ENCODE data around the gene GFRA1.

The GFRA1 gene

GRCh38 chr10:116103668-116104067, 169.3 kb downstream of the GFRA1 start:
- no peaks in the 10 kb centered on the region for H3K9me3 ChIP-seq (ENCODE audit: control insufficient read depth, low read length)
- no peak overlapping the region for H3K27ac ChIP-seq (ENCODE audit: low read depth, low read length, severe bottlenecking)
- WGBS, 2 experiments (ENCODE audit: insufficient coverage in 2 of 2) = 81 to 100% methylated on average over 1 to 3 of the region's 4 CpGs
- H3K4me3 ChIP-seq (ENCODE audit: extremely low read depth, insufficient read depth, low read length, poor library complexity, severe bottlenecking) = no peak overlapping the region
- H3K36me3 ChIP-seq (ENCODE audit: control insufficient read depth, insufficient read depth, low read length) = no peaks in the 10 kb centered on the region
- no peaks in the 10 kb centered on the region for H3K4me1 ChIP-seq (ENCODE audit: control insufficient read depth, insufficient read depth, low read length, poor library complexity, severe bottlenecking)

- Histone ChIP-seq H3K27ac (ENCODE audit: low read depth, low read length, severe bottlenecking) (no peak overlapping the region), H3K36me3 (ENCODE audit: control insufficient read depth, insufficient read depth, low read length) (no peaks in the 10 kb centered on the region), H3K9me3 (ENCODE audit: control insufficient read depth, low read length) (no peaks in the 10 kb centered on the region), H3K4me1 (ENCODE audit: control insufficient read depth, insufficient read depth, low read length, poor library complexity, severe bottlenecking) (no peaks in the 10 kb centered on the region), H3K4me3 (ENCODE audit: extremely low read depth, insufficient read depth, low read length, poor library complexity, severe bottlenecking) (no peak overlapping the region)
- WGBS, 2 experiments (ENCODE audit: insufficient coverage in 2 of 2) = 70 to 100% methylated on average over 1 to 2 of the region's 5 CpGs
These were observed 171.2 kb downstream of the GFRA1 start for GRCh38 chr10:116101616-116102315.

GRCh38 chr10:116100984-116101383, 172.0 kb downstream of the GFRA1 start:
- no peak overlapping the region for H3K27ac ChIP-seq (ENCODE audit: low read depth, low read length, severe bottlenecking)
- H3K36me3 ChIP-seq (ENCODE audit: control insufficient read depth, insufficient read depth, low read length) = no peaks in the 10 kb centered on the region
- no peaks in the 10 kb centered on the region for H3K9me3 ChIP-seq (ENCODE audit: control insufficient read depth, low read length)
- WGBS, 2 experiments (ENCODE audit: insufficient coverage in 2 of 2) = 100% methylated on average over 1 of the region's 3 CpGs; no CpG with 5 or more reads in 1 of the 2 experiments
- no peaks in the 10 kb centered on the region for H3K4me1 ChIP-seq (ENCODE audit: control insufficient read depth, insufficient read depth, low read length, poor library complexity, severe bottlenecking)
- H3K4me3 ChIP-seq (ENCODE audit: extremely low read depth, insufficient read depth, low read length, poor library complexity, severe bottlenecking) = no peak overlapping the region

GRCh38 chr10:116099023-116099420, 174.0 kb downstream of the GFRA1 start:
- no peaks in the 10 kb centered on the region for H3K36me3 ChIP-seq (ENCODE audit: control insufficient read depth, insufficient read depth, low read length)
- H3K27ac ChIP-seq (ENCODE audit: low read depth, low read length, severe bottlenecking) = no peak overlapping the region
- H3K4me1 ChIP-seq (ENCODE audit: control insufficient read depth, insufficient read depth, low read length, poor library complexity, severe bottlenecking) = no peaks in the 10 kb centered on the region
- no peak overlapping the region for H3K4me3 ChIP-seq (ENCODE audit: extremely low read depth, insufficient read depth, low read length, poor library complexity, severe bottlenecking)
- 85 to 95% methylated on average over 3 of the region's 5 CpGs for WGBS, 2 experiments (ENCODE audit: insufficient coverage in 2 of 2)
- no peaks in the 10 kb centered on the region for H3K9me3 ChIP-seq (ENCODE audit: control insufficient read depth, low read length)

- Histone ChIP-seq H3K27ac (ENCODE audit: low read depth, low read length, severe bottlenecking) (no peak overlapping the region), H3K4me1 (ENCODE audit: control insufficient read depth, insufficient read depth, low read length, poor library complexity, severe bottlenecking) (no peaks in the 10 kb centered on the region), H3K9me3 (ENCODE audit: control insufficient read depth, low read length) (no peaks in the 10 kb centered on the region), H3K4me3 (ENCODE audit: extremely low read depth, insufficient read depth, low read length, poor library complexity, severe bottlenecking) (no peak overlapping the region), H3K36me3 (ENCODE audit: control insufficient read depth, insufficient read depth, low read length) (no peaks in the 10 kb centered on the region)
- 81 to 84% methylated on average over 7 to 8 of the region's 8 CpGs for WGBS, 2 experiments (ENCODE audit: insufficient coverage in 2 of 2)
These were observed 174.5 kb downstream of the GFRA1 start for GRCh38 chr10:116098411-116099022.

GRCh38 chr10:116097239-116097784, 175.7 kb downstream of the GFRA1 start:
- H3K27ac ChIP-seq (ENCODE audit: low read depth, low read length, severe bottlenecking) = no peak overlapping the region
- H3K4me1 ChIP-seq (ENCODE audit: control insufficient read depth, insufficient read depth, low read length, poor library complexity, severe bottlenecking) = no peaks in the 10 kb centered on the region
- 87 to 92% methylated on average over 6 of the region's 7 CpGs for WGBS, 2 experiments (ENCODE audit: insufficient coverage in 2 of 2)
- no peaks in the 10 kb centered on the region for H3K36me3 ChIP-seq (ENCODE audit: control insufficient read depth, insufficient read depth, low read length)
- H3K4me3 ChIP-seq (ENCODE audit: extremely low read depth, insufficient read depth, low read length, poor library complexity, severe bottlenecking) = no peak overlapping the region
- H3K9me3 ChIP-seq (ENCODE audit: control insufficient read depth, low read length) = no peaks in the 10 kb centered on the region

GRCh38 chr10:116096526-116096925, 176.5 kb downstream of the GFRA1 start:
- 86 to 89% methylated on average over 3 to 12 of the region's 13 CpGs for WGBS, 2 experiments (ENCODE audit: insufficient coverage in 2 of 2)
- Histone ChIP-seq H3K36me3 (ENCODE audit: control insufficient read depth, insufficient read depth, low read length) (no peaks in the 10 kb centered on the region), H3K4me3 (ENCODE audit: extremely low read depth, insufficient read depth, low read length, poor library complexity, severe bottlenecking) (no peak overlapping the region), H3K9me3 (ENCODE audit: control insufficient read depth, low read length) (no peaks in the 10 kb centered on the region), H3K4me1 (ENCODE audit: control insufficient read depth, insufficient read depth, low read length, poor library complexity, severe bottlenecking) (no peaks in the 10 kb centered on the region), H3K27ac (ENCODE audit: low read depth, low read length, severe bottlenecking) (no peak overlapping the region)

GRCh38 chr10:116094356-116094755, 178.7 kb downstream of the GFRA1 start:
- 86 to 95% methylated on average over 1 to 3 of the region's 6 CpGs for WGBS, 2 experiments (ENCODE audit: insufficient coverage in 2 of 2)
- no peaks in the 10 kb centered on the region for H3K9me3 ChIP-seq (ENCODE audit: control insufficient read depth, low read length)
- H3K4me1 ChIP-seq (ENCODE audit: control insufficient read depth, insufficient read depth, low read length, poor library complexity, severe bottlenecking) = no peaks in the 10 kb centered on the region
- no peaks in the 10 kb centered on the region for H3K36me3 ChIP-seq (ENCODE audit: control insufficient read depth, insufficient read depth, low read length)
- H3K27ac ChIP-seq (ENCODE audit: low read depth, low read length, severe bottlenecking) = no peak overlapping the region
- no peak overlapping the region for H3K4me3 ChIP-seq (ENCODE audit: extremely low read depth, insufficient read depth, low read length, poor library complexity, severe bottlenecking)

- no peaks in the 10 kb centered on the region for H3K9me3 ChIP-seq (ENCODE audit: control insufficient read depth, low read length)
- WGBS, 2 experiments (ENCODE audit: insufficient coverage in 2 of 2) = 72 to 88% methylated on average over 9 of the region's 9 CpGs
- H3K4me1 ChIP-seq (ENCODE audit: control insufficient read depth, insufficient read depth, low read length, poor library complexity, severe bottlenecking) = no peaks in the 10 kb centered on the region
- H3K36me3 ChIP-seq (ENCODE audit: control insufficient read depth, insufficient read depth, low read length) = no peaks in the 10 kb centered on the region
- no peak overlapping the region for H3K27ac ChIP-seq (ENCODE audit: low read depth, low read length, severe bottlenecking)
- no peak overlapping the region for H3K4me3 ChIP-seq (ENCODE audit: extremely low read depth, insufficient read depth, low read length, poor library complexity, severe bottlenecking)
These were observed 180.0 kb downstream of the GFRA1 start for GRCh38 chr10:116093031-116093430.

- H3K4me1 ChIP-seq (ENCODE audit: control insufficient read depth, insufficient read depth, low read length, poor library complexity, severe bottlenecking) = no peaks in the 10 kb centered on the region
- H3K4me3 ChIP-seq (ENCODE audit: extremely low read depth, insufficient read depth, low read length, poor library complexity, severe bottlenecking) = no peak overlapping the region
- no peaks in the 10 kb centered on the region for H3K9me3 ChIP-seq (ENCODE audit: control insufficient read depth, low read length)
- 84 to 87% methylated on average over 6 of the region's 6 CpGs for WGBS, 2 experiments (ENCODE audit: insufficient coverage in 2 of 2)
- H3K27ac ChIP-seq (ENCODE audit: low read depth, low read length, severe bottlenecking) = no peak overlapping the region
- H3K36me3 ChIP-seq (ENCODE audit: control insufficient read depth, insufficient read depth, low read length) = no peaks in the 10 kb centered on the region
These were observed 184.0 kb downstream of the GFRA1 start for GRCh38 chr10:116088985-116089384.

GRCh38 chr10:116085323-116085722, 187.7 kb downstream of the GFRA1 start:
- no peaks in the 10 kb centered on the region for H3K4me1 ChIP-seq (ENCODE audit: control insufficient read depth, insufficient read depth, low read length, poor library complexity, severe bottlenecking)
- no peak overlapping the region for H3K4me3 ChIP-seq (ENCODE audit: extremely low read depth, insufficient read depth, low read length, poor library complexity, severe bottlenecking)
- no peak overlapping the region for H3K27ac ChIP-seq (ENCODE audit: low read depth, low read length, severe bottlenecking)
- H3K9me3 ChIP-seq (ENCODE audit: control insufficient read depth, low read length) = no peaks in the 10 kb centered on the region
- H3K36me3 ChIP-seq (ENCODE audit: control insufficient read depth, insufficient read depth, low read length) = no peaks in the 10 kb centered on the region
- WGBS, 2 experiments (ENCODE audit: insufficient coverage in 2 of 2) = 90 to 100% methylated on average over 1 to 3 of the region's 4 CpGs

Measured in mesodermal cell (in vitro differentiated cells).